SU-DHL-6 (cell line): ENCODE data around the gene KLF13.

ENCODE experiments used
- CTCF ChIP-seq: fragments of 200-600 bp; sonication (generic); IDR thresholded peaks from one replicate; pipeline ENCODE4 v1.5.1; 2017; ENCODE audit warnings: antibody characterized with exemption, mild to moderate bottlenecking, low read length, moderate library complexity; ENCODE audit not compliant: insufficient read depth, poor library complexity, severe bottlenecking
- EZH2phosphoT487 ChIP-seq: fragments of 200-600 bp; sonication (generic), shearing (Covaris generic); conservative IDR thresholded peaks from 2 replicates; pipeline ENCODE4 v1.6.1; 2018; ENCODE audit warnings: mild to moderate bottlenecking, antibody characterized with exemption, low read length, moderate library complexity, mixed read lengths

- TF ChIP-seq CTCF (no peak), EZH2phosphoT487 (no peak)
These were observed 12.9 kb downstream of the KLF13 start for GRCh38 chr15:31339558-31339895.
